HG02884 (cell line): ENCODE data around the gene IRF6.

ENCODE experiments used
- ATAC-seq: cut with Tn5 transposase; IDR thresholded peaks from one replicate; pipeline ENCODE4 v1.9.1; 2021; ENCODE audit warnings: mild to moderate bottlenecking, moderate library complexity; ENCODE audit not compliant: unreplicated experiment

The IRF6 gene

DNA sequence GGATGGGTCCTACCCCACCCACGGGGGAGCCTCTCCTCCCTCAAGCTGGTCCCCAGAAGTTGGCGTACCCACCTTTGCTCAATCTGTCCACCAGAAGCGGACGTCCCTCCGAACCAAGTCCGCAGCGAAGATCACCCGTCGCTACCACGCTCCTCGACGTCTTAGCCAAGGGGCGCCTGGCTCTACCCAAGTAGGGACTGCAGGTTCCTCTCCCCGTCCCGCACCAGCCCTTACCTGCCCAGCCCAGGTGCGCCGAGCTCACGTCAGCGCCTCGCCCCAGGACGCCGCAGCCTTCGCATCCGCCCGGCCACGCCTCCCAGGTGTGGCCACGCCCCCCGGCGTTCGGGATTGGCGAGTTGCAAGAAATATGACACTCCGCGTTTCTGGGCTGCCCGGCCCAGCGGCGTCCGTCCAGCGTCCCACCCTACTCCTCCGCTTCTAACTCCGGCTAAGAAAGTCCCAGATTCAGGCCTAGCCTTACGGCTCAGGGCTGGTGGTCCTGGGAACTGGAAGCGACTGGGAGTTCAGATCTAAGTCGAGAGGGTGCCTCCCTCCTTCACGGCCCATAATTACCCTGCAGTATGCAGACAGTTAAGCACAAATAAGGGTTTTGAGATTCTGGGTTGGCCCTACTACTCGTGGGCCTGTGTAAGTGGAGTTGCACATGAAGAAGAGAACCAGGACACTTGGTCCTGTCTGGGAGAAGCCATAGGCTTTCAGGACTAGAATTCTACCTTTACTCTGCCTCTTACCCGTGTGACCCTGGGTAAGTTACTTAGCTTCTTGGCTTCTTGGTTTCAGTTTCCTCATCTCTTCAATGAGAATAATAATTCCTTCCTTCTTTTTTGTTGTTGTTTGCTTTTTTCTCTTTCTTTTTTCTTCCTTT, at the start of gene IRF6:
IRF6 (minus strand) TSS at position 268 of the 886 bp plus-strand sequence. CDS start 4,729 bp downstream, outside the sequence.
- peak; percentile 88 for ATAC-seq

DNA sequence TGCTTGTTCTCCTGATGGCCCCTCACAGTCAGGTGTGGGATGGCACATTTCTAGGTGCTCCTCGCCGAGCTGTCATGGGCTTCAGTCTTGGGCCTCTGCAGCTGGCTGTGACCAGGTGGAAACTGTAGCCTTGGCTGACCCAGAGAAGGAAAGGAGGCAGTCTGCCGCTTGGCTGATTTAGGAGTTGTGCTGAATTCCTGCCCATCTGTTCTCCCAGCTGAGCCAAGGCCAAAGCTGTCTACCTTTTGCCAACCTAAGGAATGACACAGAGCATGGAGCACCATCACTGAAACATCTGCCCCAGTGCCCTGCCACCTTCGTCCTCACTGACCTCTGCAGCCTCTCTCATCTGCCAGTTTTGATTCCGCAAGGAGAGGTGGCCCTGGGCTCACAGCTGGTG, 49.7 kb upstream of the IRF6 start:
- no peak for ATAC-seq

DNA sequence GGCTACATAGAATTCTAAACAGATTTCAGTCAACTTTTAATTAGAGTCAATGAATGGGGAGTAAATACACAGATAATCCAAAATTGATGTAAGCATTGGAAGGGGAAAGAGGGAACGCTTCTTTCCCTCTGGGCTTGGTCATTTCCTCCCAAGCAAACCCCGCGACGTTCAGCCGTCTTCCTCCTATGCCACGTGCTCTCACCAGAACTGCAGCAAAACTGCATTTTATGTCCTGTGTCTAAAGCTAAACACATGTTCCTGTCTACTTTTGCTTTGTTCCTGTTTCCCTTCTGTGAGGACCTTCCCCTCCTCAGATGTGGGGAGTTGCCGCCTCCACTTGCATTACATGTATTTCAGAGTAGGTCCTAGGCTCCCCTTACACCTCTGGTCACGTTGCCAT, 49.1 kb upstream of the IRF6 start:
- no peak for ATAC-seq

DNA sequence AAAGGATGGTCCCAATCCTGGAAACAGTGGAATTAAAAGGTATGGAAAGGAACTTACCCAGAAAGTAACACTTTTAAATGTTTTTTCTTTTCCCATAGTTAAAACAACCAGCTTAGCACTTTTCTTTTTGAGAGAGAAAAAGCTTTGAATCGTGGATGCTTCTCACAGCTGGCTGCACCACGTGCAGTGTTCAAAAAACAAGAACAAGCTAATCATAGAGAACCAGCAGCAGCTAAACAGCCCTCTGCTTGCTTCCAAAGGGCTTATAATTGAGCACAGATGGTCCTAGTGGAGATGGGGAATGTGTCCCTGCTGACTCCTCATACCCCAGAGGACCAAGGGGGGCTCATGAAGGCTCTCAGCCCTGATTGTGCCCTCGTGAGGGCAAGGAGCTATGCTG, 48.3 kb upstream of the IRF6 start:
- ATAC-seq: no peak

DNA sequence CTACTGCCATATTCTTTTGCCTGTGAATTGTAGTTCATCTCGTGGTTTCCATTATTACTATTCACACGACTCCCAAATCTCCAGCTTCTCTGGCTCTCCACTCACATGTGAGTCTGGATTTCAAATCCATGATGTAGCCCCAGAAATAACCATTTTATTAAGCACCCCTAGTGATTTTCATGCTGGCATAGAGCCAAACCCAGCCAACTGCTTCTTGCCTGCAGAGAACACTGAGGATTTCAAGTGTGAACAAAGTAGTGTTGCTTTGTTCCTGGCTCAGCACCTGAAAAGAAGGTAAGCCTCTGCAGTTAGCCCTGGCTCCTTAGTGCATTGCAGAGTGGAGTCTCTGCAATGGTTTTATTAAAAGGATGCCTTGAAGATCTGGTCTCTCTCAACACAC, 47.7 kb upstream of the IRF6 start:
- ATAC-seq: no peak

DNA sequence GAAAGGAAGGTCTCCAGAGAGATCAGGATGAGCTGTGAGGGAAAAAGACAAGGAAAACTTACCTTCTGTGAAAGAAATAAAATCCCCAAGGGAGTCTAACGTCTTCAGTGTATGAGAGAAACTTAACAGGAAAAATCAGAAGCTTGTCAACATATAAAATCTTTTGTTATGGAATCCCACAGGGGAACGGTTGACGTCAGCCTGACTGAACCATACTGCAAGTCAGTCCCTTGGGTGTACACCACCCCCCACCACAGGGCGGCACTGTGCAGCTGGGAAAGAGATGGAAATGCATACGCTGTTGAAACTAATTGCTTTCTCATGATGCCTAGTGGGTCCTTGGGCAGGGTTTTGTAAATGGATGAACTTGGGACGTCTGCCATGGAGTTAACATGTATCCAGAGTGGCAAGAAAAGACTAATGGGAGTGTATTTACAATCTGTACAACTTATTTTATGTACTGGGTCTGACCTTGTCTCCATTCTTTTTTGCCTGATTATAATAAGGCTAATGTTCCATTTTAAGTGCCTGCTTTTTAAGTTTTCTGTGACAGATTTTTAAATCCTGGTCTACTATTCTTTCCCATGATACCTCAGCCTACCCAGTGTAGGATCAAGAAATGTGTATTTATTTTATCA, 44.5 kb upstream of the IRF6 start:
- ATAC-seq: peak; percentile 76

DNA sequence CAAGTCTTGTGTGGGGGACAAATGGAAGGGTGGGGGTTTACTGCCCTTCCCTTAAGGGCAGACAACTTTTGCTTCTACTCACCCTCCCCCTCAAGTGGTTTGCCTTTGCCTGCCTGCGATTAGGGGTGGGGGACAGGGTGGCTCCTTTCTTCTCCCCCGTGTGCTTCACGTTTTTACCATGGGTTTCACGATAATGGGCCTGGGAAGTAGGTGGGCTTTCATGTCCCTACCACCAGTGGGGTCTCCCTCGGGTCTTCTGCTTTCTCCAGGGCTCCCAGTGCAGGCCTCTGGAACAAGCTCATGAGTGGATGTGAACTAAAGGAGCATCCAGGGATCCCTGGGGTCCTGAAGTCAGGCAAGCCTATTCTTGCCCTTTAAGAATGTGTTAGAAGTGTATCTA, 43.4 kb upstream of the IRF6 start:
- ATAC-seq: no peak

DNA sequence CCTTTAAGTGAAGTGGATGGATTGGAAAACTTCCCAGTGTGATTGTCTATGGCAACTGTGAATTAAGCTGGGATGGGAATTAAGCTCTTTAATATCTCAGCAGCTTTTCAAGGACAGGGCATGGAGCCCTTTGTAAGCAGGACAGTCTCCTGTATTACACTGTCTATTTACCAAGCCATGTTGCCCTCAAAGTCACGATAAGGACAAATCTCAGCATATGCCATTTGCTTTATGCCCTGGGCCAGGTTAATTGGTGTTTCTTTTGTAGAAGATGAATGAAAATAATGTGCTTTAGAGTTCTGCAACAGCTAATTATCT, 39.4 kb upstream of the IRF6 start:
- no peak for ATAC-seq

DNA sequence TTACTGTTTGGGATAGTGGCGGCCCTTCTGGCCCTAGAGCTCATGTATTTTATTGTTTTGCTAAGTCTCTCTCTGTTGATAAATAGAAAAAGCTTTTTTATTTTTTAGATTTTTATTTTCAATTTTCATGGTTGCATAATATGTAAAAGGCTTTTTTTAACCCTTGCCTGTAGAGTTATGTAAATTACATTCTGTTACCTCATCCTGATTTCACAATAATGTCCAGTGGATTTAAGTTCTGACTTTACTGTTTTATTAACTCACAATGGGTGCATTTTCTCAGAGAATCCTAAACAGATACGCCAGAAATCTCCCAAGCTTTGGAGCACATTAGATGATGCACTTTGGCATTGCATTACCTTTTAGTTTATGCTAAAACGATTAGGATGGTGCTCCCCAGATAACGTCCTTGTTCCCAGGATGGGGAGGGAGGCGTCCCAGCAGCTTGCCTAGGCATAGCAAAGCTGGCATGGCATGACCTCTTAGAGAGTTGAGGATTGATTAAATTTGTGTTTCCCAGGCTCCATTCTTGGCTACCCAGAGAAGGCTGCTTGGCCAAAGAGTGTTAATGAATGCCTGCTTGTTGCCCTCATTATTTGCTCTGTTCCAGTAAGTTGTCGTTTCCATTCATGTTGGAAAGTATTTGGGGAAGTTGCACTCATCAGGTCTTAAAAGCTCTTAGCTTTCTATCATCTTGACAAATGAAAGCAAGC, 38.9 kb upstream of the IRF6 start:
- ATAC-seq: no peak

DNA sequence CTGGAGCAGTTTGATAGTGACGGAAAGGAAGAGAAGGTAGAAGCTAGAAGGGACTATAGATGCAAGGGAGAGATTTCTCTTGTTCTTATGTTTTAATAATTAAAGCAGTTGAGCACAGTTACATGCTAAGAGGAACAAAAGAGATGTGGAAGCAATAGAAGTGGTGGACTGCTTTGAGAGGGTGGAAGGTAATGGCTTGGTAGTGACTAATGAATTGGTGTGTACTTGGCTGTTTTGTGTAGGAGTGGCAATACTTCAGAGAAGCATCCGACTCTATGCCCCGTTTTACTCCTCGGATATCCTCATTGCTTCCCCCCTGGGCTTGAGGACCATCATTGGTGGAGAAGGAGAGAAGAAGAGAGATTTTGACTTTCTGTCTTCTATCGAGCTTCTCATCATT, 34.7 kb upstream of the IRF6 start:
- ATAC-seq: no peak

DNA sequence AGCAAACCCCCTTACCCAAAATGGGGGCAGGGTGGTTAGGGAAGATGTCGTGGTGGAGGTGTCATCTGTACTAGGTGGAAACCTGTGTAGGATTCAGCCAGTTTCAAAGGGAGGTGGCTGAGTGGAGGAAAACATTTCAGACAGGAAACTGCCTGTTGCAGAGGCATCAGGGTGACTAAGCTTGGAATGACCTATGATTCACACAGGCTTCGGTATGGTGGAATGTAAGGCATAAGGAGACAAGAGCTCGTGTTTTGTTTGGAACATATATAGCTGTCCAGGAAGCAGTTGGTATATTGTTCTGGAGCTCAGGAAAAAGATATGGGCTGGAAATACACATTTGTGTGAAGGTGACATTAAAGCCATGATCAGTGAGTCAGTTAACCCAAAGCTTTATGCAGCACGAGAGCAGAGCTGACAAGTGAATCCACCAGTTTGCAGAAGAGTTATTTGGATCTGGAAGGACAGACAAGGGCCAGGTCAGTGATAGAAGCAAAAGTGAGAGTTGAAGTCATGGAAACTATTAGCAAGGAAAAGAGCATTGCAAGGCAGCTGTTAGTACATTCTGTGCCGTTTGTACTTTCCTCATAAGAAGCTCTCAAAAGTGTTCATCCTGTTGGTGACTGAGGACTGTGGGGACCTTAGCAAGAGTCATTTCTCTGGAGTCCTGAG, 34.1 kb upstream of the IRF6 start:
- ATAC-seq: no peak

DNA sequence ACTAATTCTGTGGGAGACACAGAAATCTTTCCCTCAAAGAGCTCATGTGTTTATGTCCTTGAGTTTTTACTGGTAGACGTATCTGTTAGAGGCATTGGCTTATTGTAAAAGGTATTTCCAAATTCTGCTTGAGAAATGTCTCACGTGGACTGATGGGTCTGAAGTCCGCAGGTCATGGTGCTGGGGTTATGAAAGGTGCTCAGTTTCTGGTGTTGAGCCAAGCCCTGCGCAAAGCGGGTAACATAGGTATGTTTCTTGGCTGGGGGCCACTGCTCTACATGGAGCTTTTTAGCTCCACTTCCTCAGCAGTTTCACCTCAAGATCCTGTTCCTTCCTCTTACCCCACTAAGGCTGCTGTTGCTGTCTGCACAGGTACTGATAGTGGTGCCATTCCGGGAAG, 32.6 kb upstream of the IRF6 start:
- ATAC-seq: no peak

DNA sequence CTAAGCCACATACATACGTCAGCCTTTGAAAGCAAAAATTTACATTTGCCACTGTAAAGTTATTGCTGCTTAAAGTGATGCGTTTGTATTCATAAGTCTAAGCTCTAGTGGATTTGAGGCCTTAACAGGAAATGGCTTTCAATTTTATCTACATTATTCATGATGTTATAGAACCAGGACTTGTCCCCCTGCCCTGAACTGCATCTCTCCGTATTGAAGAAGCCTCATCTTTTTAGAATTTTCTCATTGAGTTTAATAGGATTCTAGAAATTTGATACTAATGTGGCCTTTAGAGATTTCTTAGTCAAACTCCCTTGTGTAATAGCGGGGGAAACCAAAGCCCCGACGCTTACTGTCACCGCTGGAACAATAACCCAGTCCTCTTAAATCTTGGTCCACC, 31.7 kb upstream of the IRF6 start:
- ATAC-seq: no peak

DNA sequence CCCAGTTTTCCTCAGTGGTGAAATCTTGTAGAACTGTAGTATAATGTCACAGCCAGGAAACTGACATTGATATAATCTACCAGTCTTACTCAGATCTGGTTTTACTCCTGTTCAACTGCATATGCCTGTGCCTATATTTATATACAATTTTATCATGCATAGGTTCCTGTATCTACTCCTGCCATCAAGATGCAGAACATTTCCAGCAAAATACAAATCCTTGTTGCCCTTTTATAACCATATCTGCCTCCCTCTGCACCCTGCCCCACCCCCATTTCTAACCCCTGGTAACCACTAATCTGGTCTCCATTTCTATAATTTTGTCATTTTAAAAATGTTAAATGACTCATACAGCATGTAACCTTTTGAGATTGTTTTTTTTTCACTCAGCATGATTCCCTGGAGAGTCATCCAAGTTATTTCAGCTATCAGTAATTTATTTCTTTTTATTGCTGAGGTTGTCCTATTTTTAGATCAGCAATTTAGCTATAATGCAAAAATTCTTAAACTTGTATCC, 29.9 kb upstream of the IRF6 start:
- no peak for ATAC-seq

DNA sequence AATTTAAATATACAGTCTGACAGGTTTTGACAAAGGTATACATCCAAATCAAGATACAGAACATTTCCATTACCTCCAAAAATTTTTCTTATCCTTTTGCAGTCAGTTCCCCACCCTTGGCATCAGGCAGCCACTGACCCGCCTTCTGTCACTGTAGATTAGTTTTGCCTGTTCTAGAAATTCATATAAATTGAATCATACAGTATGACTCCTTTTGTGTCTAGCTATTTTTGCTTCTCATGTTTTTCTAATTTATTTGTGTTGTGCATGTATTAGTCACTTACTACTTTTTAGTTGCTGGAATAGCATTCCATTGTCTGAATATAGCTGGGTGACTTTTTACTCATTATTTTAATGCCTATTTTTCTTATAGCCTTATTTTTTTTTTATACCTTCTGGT, 25.7 kb upstream of the IRF6 start:
- no peak for ATAC-seq

DNA sequence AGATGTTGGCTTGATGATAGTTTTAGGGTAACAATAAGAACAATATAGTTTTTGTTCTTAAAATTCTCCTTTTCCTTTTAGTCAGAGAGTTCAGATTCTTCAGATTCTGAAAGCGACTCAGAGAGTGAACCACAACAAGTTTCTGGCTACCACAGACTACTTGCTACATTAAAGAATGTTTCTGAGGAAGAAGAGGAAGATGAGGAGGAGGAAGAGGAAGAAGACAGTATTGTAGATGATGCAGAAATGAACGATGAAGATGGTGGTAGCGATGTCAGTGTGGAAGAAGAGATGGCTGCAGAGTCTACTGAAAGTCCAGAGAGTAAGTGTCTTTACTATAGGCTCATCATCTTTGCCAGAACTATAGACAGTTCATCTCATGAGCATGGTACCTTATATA, 24.8 kb upstream of the IRF6 start:
- ATAC-seq: no peak

DNA sequence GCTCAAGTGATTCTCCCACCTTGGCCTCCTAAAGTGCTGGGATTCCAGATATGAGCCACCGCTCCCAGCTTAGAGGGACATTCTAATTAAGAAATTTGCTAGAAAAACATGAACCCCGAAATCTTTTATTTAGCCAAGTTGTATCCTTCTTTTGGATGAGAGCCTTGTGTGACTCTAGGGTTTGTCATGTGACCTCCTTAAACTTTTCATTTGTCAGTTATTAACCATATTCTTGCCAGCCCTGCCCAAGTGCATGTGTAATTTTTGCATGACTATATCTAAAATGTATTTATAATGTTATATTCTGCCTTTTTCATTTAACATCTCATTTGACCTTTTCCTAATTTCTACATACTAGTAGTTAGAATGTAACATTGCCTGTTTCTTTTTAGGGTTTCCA, 23.8 kb upstream of the IRF6 start:
- ATAC-seq: no peak

DNA sequence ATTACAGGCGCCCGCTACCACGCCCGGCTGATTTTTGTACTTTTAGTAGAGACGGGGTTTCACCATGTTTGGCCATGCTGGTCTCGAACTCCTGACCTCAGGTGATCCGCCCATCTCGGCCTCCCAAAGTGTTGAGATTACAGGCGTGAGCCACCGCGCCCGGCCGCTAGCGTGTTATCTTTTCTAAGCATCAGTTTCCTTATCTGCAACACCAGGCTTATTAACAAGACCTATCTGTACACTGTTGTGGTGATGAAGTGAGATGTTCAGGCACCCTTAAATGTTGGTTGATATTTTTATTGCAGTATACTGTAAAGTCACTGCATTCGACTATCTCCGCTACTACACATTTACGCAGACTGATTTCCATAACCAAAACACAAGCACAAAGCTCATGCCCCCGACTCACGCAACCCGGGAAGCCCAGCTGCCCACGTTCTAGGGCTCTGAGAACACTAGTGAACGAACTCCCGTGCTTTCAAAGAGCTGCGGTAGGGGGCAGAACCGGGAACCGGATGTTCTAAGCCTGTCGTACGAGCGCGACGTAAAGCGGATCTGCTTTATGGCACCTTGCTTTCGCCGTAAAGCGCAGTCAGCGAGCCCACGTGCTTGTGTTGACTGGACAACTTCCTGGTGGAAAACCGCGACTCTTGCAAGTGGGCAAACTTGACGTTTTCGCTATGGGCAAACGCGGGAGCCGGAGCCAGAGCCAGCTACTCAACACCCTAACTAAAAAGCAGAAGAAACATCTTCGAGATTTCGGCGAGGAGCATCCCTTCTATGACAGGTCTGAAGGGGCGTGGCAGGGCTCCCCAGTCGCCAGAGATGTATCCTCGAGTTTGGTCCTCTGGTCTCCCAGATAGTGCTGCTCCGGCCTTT, 21.7 kb upstream of the IRF6 start, which contains the start of gene UTP25:
UTP25 (plus strand) TSS at position 589 of the 879 bp plus-strand sequence; CDS start at position 681, 92 bp downstream.
- peak; percentile 91 for ATAC-seq

DNA sequence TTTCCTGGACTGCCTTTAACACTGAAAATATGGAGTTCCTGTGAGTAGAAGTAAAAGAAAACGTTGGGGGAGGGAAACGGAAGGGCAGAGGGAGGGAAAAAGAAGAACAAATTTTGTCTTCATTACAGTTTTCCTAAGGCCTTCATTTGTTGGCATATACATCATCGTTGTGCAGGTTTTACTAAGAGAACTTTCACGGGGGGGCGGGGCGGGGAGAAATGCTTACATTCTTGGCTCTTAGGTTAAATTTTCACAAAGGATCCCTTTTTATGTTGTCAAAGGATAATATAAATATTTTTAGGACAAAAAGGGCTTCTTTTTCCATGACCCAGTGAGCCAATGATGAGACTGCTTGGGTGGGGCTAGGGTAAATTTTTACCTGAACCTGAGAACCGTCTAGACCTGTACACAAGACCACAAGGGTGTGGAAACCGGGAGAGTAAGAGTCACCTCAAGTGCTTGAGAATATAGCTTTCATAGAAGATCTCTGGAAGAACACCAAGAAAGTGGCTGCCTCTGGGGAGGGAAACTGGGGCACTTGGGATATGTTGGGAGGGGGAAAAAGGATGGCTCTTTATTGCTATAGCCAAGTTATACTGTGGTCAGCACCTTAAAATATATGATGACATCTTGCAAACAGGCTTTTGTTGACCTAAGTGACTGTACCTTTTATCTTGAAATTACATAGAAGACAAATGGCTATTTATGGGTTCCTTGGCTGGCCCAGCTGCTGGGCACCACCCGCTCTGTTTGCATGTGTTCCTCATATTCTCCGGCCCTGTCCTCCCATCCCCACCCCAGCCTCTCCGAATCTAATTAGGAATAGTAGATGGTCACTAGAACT, 19.9 kb upstream of the IRF6 start:
- ATAC-seq: no peak
